GM12875 (cell line): ENCODE data around the gene PARP12.

Experiments used
- H3K4me3 ChIP-seq: one replicate; pipeline ENCODE4 v1.5.1; 2011; ENCODE audit warnings: low read depth, low read length, control low read depth
- TF ChIP-seq, protein P1 (sequence below): IDR thresholded peaks from 2 replicates; pipeline ENCODE4 v1.5.1; 2011; ENCODE audit warnings: low read depth, mild to moderate bottlenecking, control low read depth, inconsistent platforms, low read length, moderate library complexity, borderline replicate concordance; ENCODE audit not compliant: insufficient read depth

Gene PARP12

DNA sequence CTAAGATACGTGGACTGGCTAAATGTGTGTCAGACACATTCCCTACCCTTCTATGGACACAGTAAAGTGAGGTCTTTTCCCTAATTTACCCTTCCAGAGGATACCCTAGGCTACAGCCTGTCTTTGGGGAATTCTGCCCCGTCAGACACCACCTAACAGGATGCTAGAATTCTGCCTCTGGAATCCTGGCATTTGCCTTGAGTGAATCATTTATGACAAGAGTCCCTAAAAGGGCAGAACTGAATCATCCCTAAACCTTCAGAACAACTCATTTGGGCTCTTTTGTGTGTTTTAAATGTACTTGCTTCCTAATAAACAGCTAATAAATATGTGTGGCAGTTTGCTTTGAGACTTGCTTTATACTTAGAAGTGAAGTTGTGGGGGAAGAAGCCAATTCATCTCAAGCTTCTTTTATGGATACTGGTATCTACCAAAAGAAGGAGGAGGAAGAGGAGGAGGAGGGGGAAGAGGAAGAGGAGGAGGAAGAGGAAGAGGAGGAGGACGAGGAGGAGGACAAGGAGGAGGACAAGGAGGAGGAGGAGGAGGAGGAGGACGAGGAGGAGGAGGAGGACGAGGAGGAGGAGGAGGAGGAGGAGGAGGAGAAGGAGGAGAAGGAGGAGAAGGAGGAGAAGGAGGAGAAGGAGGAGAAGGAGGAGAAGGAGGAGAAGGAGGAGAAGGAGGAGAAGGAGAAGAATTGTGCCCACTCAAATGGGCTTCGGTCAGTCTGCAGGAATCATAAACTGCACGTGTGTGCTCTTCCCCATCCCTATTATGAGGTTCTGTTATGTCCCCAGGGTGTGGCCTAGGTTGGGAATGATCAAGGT, 27.1 kb downstream of the PARP12 start:
- no peak overlapping the region for H3K4me3 ChIP-seq

DNA sequence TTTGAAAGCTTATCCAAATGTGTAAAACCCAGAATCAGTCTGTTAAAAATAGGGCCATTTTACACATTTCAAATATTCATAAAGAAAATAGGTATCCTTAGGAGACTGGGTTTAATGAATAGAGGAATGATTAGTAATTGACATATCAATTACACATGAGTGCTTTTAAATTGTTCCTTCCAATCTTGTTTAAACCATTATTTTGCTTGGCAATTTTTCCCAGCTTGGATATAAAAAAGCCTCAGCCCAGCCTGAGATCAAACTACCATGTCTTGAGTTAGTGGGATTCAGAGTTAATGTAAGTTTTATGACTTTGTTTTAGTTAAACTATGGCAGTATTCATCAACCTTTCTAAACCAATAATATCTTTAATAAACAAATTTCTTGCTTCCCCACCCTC, 28.3 kb downstream of the PARP12 start:
- TF ChIP-seq, protein P1, sequence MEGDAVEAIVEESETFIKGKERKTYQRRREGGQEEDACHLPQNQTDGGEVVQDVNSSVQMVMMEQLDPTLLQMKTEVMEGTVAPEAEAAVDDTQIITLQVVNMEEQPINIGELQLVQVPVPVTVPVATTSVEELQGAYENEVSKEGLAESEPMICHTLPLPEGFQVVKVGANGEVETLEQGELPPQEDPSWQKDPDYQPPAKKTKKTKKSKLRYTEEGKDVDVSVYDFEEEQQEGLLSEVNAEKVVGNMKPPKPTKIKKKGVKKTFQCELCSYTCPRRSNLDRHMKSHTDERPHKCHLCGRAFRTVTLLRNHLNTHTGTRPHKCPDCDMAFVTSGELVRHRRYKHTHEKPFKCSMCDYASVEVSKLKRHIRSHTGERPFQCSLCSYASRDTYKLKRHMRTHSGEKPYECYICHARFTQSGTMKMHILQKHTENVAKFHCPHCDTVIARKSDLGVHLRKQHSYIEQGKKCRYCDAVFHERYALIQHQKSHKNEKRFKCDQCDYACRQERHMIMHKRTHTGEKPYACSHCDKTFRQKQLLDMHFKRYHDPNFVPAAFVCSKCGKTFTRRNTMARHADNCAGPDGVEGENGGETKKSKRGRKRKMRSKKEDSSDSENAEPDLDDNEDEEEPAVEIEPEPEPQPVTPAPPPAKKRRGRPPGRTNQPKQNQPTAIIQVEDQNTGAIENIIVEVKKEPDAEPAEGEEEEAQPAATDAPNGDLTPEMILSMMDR: no peak
- H3K4me3 ChIP-seq: no peak overlapping the region

More for the DNA sequence above, 27.1 kb downstream of the PARP12 start:
- TF ChIP-seq, protein P1: no peak

DNA sequence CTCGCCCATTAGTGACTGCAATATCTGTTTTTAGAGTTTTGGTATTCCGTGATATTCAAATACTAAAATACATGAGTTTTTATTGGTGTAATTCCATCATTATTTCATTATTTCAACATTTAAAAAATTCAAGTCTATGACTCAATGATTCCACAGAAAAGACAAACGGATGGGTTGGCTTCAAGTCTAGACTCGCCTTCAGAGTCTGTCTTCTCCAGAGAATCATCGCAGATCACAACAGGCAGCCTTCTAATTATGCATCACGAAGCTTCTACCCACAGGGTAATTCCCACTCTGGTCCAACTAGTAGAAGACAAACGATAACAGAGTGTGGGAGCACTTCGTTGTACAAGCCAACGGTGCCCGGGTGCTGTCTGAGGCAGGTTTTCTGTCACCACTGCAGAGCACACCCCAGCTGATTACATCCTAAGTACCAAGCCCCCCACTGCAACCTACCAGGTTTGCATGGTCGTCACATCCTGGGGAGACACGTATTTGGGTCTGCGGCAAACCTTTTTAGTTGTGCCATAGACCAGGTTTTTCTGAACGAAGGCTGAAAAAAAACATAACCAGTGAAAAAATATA, 28.9 kb downstream of the PARP12 start:
- H3K4me3 ChIP-seq: no peak overlapping the region
- TF ChIP-seq, protein P1: no peak

DNA sequence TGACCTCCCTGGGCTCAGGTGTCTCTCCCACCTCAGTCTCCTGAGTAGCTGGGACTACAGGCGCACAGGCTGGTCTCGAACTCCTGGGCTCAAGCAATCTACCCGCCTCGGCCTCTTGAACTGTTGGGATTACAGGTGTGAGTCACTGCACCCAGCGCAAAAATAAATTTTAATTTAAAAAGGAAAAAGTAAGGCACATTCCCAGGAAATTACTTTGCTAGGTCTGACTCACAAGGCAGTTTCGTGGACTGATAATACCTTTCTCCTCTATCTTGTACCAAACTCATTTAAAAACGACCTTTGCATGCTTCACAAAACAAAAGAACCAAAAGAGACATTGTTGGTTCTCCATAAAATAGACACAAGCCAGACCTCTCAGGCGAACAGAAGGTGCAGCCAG, 29.7 kb downstream of the PARP12 start:
- TF ChIP-seq, protein P1: no peak
- no peak overlapping the region for H3K4me3 ChIP-seq

DNA sequence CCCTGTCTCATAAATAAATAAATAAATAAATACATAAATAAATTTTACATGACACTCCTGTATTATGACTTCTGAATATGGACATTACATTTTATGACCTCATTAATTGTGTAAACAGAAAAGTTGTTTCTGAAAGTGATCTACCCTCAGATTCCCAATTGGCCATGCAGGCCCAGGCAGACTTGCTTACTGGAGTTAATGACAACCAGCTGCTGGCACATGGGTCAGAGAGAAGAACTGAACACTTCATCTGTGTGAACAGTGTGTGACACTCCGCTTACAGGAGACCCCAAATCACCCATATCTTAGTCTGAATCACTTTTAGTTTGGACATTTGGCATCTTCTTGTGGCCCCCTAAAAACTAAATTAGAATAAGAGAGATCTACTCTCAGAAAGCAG, 31.4 kb downstream of the PARP12 start:
- H3K4me3 ChIP-seq: no peak overlapping the region
- TF ChIP-seq, protein P1: no peak

DNA sequence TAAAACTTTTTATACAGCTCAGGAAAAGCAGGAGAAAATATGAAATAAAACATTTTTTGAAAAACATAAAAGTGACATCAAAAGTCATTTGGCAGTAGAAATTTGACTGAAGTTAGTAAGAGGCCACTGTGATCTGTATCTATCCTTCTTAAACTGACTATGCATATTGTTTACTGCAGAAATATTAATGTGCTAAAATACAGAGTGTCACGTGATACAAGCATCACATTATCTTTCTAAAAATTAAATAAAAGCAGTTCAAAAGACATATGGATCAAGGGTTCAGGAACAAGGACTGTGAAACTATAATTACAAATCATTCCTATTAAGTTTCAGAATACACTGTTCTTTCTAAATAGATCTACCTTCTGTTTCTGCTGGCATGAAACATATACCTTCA, 33.7 kb downstream of the PARP12 start:
- H3K4me3 ChIP-seq: no peak overlapping the region
- TF ChIP-seq, protein P1: no peak

DNA sequence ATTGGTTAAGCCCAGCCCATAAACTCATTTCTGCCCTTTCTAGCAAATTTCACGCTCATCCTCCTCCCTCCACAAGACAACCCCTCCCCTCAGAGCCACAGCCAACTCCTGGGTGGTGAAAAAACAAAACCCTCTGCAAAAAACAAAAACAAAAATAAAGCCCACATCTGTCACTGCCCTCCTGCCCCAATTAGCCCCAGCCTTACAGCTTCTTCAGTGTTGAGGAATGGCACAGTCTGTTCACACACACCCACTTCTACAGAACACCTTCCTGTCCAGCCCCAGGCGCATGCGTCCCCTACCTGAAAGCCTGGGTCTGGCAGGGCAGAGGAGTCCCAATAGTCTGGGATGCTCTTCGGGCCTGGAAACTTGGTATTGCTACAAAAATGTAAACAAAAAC, 34.4 kb downstream of the PARP12 start:
- H3K4me3 ChIP-seq: no peak overlapping the region
- TF ChIP-seq, protein P1: no peak
